ENCODE data around the gene ANKRD13D. TPM values are rescaled to one million over a fixed set of nuclear protein-coding genes. Genes with fewer than 3 reads are reported as not detected.

ANKRD13D gene
- total and polyA plus RNA-seq, 10 donors = 65.2 to 151 (median 126) TPM

DNA sequence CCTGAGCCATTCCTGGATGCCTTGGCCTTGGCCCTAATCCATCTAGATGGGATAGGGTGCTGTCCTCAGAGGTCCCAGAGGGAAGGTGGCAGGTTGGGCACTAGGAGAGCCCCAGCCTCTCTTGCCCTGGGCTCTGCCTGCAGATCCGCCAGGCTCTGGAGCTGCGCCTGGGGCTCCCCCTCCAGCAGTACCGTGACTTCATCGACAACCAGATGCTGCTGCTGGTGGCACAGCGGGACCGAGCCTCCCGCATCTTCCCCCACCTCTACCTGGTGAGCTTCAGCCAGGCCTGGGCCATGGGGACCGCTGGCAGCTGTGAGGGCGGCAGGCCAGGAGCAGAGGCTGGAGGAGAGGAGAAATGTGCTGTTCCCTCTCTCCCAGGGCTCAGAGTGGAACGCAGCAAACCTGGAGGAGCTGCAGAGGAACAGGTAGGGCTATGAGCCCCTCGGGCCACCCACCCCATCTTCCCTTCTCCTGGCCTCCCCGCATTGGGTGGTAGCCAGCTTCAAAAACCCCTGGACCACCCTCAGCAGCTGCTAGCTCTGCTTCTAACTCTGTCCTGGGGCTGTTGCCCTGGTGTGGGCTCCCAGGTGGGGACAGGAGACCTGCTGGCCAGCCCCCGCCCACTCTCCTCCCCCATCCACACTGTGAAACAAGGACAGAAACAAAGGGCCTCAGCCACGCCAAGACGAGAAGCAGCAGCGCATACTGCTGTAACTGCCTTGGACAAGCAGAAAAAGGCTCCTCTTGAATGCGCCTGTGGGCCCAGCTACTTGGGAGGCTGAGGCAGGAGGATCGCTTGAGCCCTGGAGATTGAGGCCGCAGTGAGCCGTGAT lies 19.1 kb downstream of the ANKRD13D start:
- TF ChIP-seq POLR2AphosphoS5 (IDR thresholded peaks at IDR 0.05) = no peak
- no peak for TF ChIP-seq POLR2A (IDR thresholded peaks at IDR 0.05)
- TF ChIP-seq, protein P1, sequence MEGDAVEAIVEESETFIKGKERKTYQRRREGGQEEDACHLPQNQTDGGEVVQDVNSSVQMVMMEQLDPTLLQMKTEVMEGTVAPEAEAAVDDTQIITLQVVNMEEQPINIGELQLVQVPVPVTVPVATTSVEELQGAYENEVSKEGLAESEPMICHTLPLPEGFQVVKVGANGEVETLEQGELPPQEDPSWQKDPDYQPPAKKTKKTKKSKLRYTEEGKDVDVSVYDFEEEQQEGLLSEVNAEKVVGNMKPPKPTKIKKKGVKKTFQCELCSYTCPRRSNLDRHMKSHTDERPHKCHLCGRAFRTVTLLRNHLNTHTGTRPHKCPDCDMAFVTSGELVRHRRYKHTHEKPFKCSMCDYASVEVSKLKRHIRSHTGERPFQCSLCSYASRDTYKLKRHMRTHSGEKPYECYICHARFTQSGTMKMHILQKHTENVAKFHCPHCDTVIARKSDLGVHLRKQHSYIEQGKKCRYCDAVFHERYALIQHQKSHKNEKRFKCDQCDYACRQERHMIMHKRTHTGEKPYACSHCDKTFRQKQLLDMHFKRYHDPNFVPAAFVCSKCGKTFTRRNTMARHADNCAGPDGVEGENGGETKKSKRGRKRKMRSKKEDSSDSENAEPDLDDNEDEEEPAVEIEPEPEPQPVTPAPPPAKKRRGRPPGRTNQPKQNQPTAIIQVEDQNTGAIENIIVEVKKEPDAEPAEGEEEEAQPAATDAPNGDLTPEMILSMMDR (IDR thresholded peaks at IDR 0.05 in 8 of 11, conservative IDR thresholded peaks at IDR 0.05 in 3 of 11) = no peak
- peaks cover 7 to 55% (median 27%) of the 10 kb centered on the region in 6 donors for H3K4me1 ChIP-seq
- intact Hi-C loops (cut with DNase I; ENCODE audit: low total_unique reads) = no loop called here
- 93 to 98% (median 95%) methylated on average over 8 to 20 of the region's 20 CpGs for WGBS, 5 donors
- H3K4me3 ChIP-seq = no peak overlapping the region
- peaks cover 0 to 54% (median 18%) of the 10 kb centered on the region in 6 donors for H3K36me3 ChIP-seq
- DNase-seq = peak; percentile 66
- no peaks in the 10 kb centered on the region for H3K9me3 ChIP-seq
- no peak overlapping the region for H3K27ac ChIP-seq
- H3K27me3 ChIP-seq (replicated peaks in 1 of 7) = no peaks in the 10 kb centered on the region

DNA sequence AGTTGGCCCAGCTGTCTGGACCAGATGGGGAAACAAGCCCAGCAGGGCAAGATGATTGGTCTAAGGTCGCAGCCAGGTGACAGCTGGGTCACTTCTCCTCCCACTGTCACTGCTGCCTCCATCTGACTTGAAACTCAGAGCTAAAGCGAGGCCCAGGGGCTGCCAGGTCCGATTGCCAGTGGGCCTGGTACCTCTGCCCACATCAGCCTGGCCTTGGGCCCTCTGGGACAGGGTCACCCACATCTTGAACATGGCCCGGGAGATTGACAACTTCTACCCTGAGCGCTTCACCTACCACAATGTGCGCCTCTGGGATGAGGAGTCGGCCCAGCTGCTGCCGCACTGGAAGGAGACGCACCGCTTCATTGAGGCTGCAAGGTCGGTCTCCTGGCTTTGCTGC lies 20.1 kb downstream of the ANKRD13D start:
- H3K36me3 ChIP-seq = peaks cover 0 to 54% (median 18%) of the 10 kb centered on the region in 6 donors
- intact Hi-C loops (cut with DNase I; ENCODE audit: low total_unique reads) = no loop called here
- H3K9me3 ChIP-seq = no peaks in the 10 kb centered on the region
- peaks cover 6 to 55% (median 23%) of the 10 kb centered on the region in 6 donors for H3K4me1 ChIP-seq
- no peak overlapping the region for H3K27ac ChIP-seq
- peak; percentile 59 for DNase-seq
- 88 to 97% (median 94%) methylated on average over 10 to 11 of the region's 11 CpGs for whole genome bisulfite sequencing, 5 donors
- TF ChIP-seq, protein P1 (IDR thresholded peaks at IDR 0.05 in 8 of 11, conservative IDR thresholded peaks at IDR 0.05 in 3 of 11) = no peak
- TF ChIP-seq POLR2A (IDR thresholded peaks at IDR 0.05) (no peak), POLR2AphosphoS5 (IDR thresholded peaks at IDR 0.05) (no peak)
- no peak overlapping the region for H3K4me3 ChIP-seq
- no peaks in the 10 kb centered on the region for H3K27me3 ChIP-seq (replicated peaks in 1 of 7)

GRCh38 chr11:67309661-67310061 lies 20.6 kb downstream of the ANKRD13D start:
- intact Hi-C loops (cut with DNase I; ENCODE audit: low total_unique reads) = no loop called here
- peaks cover 1 to 50% (median 18%) of the 10 kb centered on the region in 6 donors for H3K4me1 ChIP-seq
- TF ChIP-seq POLR2AphosphoS5 (IDR thresholded peaks at IDR 0.05) (peak in 1 of 3 donors; percentile 15), POLR2A (IDR thresholded peaks at IDR 0.05) (no peak)
- TF ChIP-seq, protein P1 (IDR thresholded peaks at IDR 0.05 in 8 of 11, conservative IDR thresholded peaks at IDR 0.05 in 3 of 11) = no peak
- no peak overlapping the region for H3K27ac ChIP-seq
- no peak for DNase-seq
- no peaks in the 10 kb centered on the region for H3K9me3 ChIP-seq
- 93 to 96% (median 95%) methylated on average over 5 to 14 of the region's 14 CpGs for WGBS, 5 donors
- H3K4me3 ChIP-seq = no peak overlapping the region
- H3K36me3 ChIP-seq = peaks cover 0 to 54% (median 18%) of the 10 kb centered on the region in 6 donors
- no peaks in the 10 kb centered on the region for H3K27me3 ChIP-seq (replicated peaks in 1 of 7)
